Left ventricle myocardium inferior (tissue), 1 donor: ENCODE results near the gene TMEM245. TPM values are rescaled to one million over a fixed set of nuclear protein-coding genes. Genes with fewer than 3 reads are reported as not detected.

ENCODE experiments used
- DNase-seq: peaks from one replicate; pipeline ENCODE4 v3.0.0-alpha.2; 2020
- H3K27ac ChIP-seq: fragments of 200-600 bp; replicated peaks from 2 replicates; pipeline ENCODE4 v1.8.0; 2021
- H3K27me3 ChIP-seq: fragments of 200-600 bp; 2 replicates; pipeline ENCODE4 v1.8.0; 2021; ENCODE audit warnings: low read depth
- H3K36me3 ChIP-seq: fragments of 200-600 bp; 2 replicates; pipeline ENCODE4 v1.8.0; 2021
- H3K4me1 ChIP-seq: fragments of 200-600 bp; 2 replicates; pipeline ENCODE4 v1.8.0; 2021
- H3K4me3 ChIP-seq: fragments of 200-600 bp; 2 replicates; pipeline ENCODE4 v1.8.0; 2021; ENCODE audit warnings: mild to moderate bottlenecking, moderate library complexity
- H3K9me3 ChIP-seq: fragments of 200-600 bp; replicated peaks from 2 replicates; pipeline ENCODE4 v1.8.0; 2021
- intact Hi-C: fragments of 100-400 bp; cut with micrococcal nuclease; formaldehyde crosslinking; loops from one replicate; pipeline ENCODE4 v1.11.0; 2022
- total RNA-seq: library from RNA; stranded (reverse); fragmentation: NEBNext Ultra II Directional; extraction: Animal tissue kit (Norgen Biotek cat#: 25700); gene quantifications from one replicate; pipeline ENCODE4 v1.2.1, GENCODE V29; 2021
- TF ChIP-seq, protein P1 (sequence below): fragments of 200-600 bp; IDR thresholded peaks from 2 replicates; pipeline ENCODE4 v1.8.0; 2021; ENCODE audit warnings: antibody characterized with exemption, mild to moderate bottlenecking, borderline replicate concordance
- donor health status: DM: no; HTN: yes; CAD: no; lungs with severe emphysema.

The TMEM245 gene
- total RNA-seq, 1 donor from 2014 or later: 97.4 TPM

GRCh38 chr9:109072133-109072692 lies 47.5 kb downstream of the TMEM245 start:
- H3K27ac ChIP-seq: no peak overlapping the region
- H3K4me1 ChIP-seq: no peaks in the 10 kb centered on the region
- no peak for DNase-seq
- H3K27me3 ChIP-seq: no peaks in the 10 kb centered on the region
- TF ChIP-seq, protein P1, sequence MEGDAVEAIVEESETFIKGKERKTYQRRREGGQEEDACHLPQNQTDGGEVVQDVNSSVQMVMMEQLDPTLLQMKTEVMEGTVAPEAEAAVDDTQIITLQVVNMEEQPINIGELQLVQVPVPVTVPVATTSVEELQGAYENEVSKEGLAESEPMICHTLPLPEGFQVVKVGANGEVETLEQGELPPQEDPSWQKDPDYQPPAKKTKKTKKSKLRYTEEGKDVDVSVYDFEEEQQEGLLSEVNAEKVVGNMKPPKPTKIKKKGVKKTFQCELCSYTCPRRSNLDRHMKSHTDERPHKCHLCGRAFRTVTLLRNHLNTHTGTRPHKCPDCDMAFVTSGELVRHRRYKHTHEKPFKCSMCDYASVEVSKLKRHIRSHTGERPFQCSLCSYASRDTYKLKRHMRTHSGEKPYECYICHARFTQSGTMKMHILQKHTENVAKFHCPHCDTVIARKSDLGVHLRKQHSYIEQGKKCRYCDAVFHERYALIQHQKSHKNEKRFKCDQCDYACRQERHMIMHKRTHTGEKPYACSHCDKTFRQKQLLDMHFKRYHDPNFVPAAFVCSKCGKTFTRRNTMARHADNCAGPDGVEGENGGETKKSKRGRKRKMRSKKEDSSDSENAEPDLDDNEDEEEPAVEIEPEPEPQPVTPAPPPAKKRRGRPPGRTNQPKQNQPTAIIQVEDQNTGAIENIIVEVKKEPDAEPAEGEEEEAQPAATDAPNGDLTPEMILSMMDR: no peak
- H3K9me3 ChIP-seq: no peaks in the 10 kb centered on the region
- no peak overlapping the region for H3K4me3 ChIP-seq
- peaks cover 77% of the 10 kb centered on the region for H3K36me3 ChIP-seq
- intact Hi-C loops: no loop called here

GRCh38 chr9:109068764-109069163 lies 51.0 kb downstream of the TMEM245 start:
- no peak for DNase-seq
- intact Hi-C loops: no loop called here
- Histone ChIP-seq H3K36me3 (peaks cover 95% of the 10 kb centered on the region), H3K4me3 (no peak overlapping the region), H3K27me3 (no peaks in the 10 kb centered on the region), H3K9me3 (no peaks in the 10 kb centered on the region), H3K27ac (no peak overlapping the region), H3K4me1 (no peaks in the 10 kb centered on the region)
- TF ChIP-seq, protein P1: no peak

GRCh38 chr9:109064963-109065702 lies 54.6 kb downstream of the TMEM245 start:
- TF ChIP-seq, protein P1: no peak
- H3K27ac ChIP-seq: no peak overlapping the region
- no peaks in the 10 kb centered on the region for H3K4me1 ChIP-seq
- H3K9me3 ChIP-seq: no peaks in the 10 kb centered on the region
- peaks cover 98% of the 10 kb centered on the region for H3K36me3 ChIP-seq
- H3K27me3 ChIP-seq: no peaks in the 10 kb centered on the region
- DNase-seq: no peak
- H3K4me3 ChIP-seq: no peak overlapping the region
- intact Hi-C loops: no loop called here

DNA sequence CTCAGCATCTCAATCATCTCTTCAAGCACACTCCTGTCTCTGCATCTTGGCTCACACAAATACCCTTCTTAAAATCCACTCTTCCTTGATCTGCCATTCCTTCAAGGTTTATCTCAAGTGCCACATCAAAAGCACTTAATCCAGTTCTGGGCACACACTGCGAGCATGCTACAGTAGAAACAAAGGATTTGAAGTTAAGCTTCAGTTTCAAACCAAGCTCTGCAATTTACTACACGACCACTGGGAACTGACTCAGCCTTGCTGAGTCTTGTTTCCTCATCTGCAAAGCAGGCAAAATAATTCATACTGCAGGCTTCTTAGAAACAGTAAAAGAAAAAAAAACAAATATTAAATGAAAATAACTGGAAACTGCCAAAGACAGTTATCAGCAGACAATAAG lies 56.0 kb downstream of the TMEM245 start:
- TF ChIP-seq, protein P1: no peak
- DNase-seq: no peak
- no peaks in the 10 kb centered on the region for H3K4me1 ChIP-seq
- H3K27me3 ChIP-seq: no peaks in the 10 kb centered on the region
- no peaks in the 10 kb centered on the region for H3K9me3 ChIP-seq
- intact Hi-C loops: no loop called here
- no peak overlapping the region for H3K4me3 ChIP-seq
- H3K36me3 ChIP-seq: peaks cover 98% of the 10 kb centered on the region
- H3K27ac ChIP-seq: no peak overlapping the region

DNA sequence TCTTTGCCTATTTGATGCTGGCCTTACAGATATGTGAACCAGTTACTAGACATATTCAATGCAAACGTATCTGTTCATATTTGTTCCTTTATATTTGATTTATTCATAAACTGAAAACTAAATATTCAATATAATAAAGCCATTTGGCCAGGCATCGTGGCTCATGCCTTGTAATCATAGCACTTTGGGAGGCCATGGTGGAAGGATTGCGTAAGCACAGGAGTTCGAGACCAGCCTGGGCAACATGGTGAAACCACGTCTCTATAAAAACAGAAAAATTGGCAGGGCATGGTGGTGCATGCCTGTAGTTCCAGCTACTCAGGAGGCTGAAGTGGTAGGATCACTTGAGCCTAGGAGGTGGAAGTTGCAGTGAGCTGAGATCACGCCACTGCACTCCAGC lies 57.2 kb downstream of the TMEM245 start:
- no peaks in the 10 kb centered on the region for H3K27me3 ChIP-seq
- intact Hi-C loops: no loop called here
- H3K27ac ChIP-seq: no peak overlapping the region
- no peaks in the 10 kb centered on the region for H3K9me3 ChIP-seq
- no peak for DNase-seq
- H3K4me1 ChIP-seq: no peaks in the 10 kb centered on the region
- TF ChIP-seq, protein P1: no peak
- peaks cover 98% of the 10 kb centered on the region for H3K36me3 ChIP-seq
- no peak overlapping the region for H3K4me3 ChIP-seq
